Stimulated activated CD4-positive, alpha-beta T cell treated with anti-CD3 and anti-CD28 coated beads, Interleukin-4, amount 100 ng/mL, for 24 hours (primary cell): ENCODE data around the gene ADAM10.

Experiments used
- DNase-seq: peaks from one replicate; pipeline ENCODE4 v3.0.0-alpha.2; 2020

The ADAM10 gene

GRCh38 chr15:58572521-58572920 is 177.0 kb downstream of the ADAM10 start:
- no peak for DNase-seq

- no peak for DNase-seq
Observed at GRCh38 chr15:58571491-58571890, 178.0 kb downstream of the ADAM10 start.

GRCh38 chr15:58569455-58569854 is 180.1 kb downstream of the ADAM10 start:
- DNase-seq = no peak

- no peak for DNase-seq
Observed at GRCh38 chr15:58568157-58568571, 181.3 kb downstream of the ADAM10 start.

- no peak for DNase-seq
Observed at GRCh38 chr15:58566029-58566428, 183.5 kb downstream of the ADAM10 start.

- DNase-seq = no peak
Observed at GRCh38 chr15:58565619-58566018, 183.9 kb downstream of the ADAM10 start.

GRCh38 chr15:58564981-58565380 is 184.5 kb downstream of the ADAM10 start:
- DNase-seq = no peak

GRCh38 chr15:58562135-58562534 is 187.4 kb downstream of the ADAM10 start:
- DNase-seq = no peak

- DNase-seq = no peak
Observed at GRCh38 chr15:58561321-58561720, 188.2 kb downstream of the ADAM10 start.

GRCh38 chr15:58559904-58560588 is 189.5 kb downstream of the ADAM10 start:
- no peak for DNase-seq

- DNase-seq = no peak
Observed at GRCh38 chr15:58558777-58559176, 190.7 kb downstream of the ADAM10 start.

GRCh38 chr15:58556541-58556940 is 193.0 kb downstream of the ADAM10 start:
- DNase-seq = no peak

- no peak for DNase-seq
Observed at GRCh38 chr15:58556028-58556361, 193.5 kb downstream of the ADAM10 start.

GRCh38 chr15:58555162-58556027 is 194.1 kb downstream of the ADAM10 start:
- no peak for DNase-seq

- no peak for DNase-seq
Observed at GRCh38 chr15:58554758-58555157, 194.7 kb downstream of the ADAM10 start.

GRCh38 chr15:58553365-58553918 is 196.1 kb downstream of the ADAM10 start:
- no peak for DNase-seq

GRCh38 chr15:58552505-58553364 is 196.8 kb downstream of the ADAM10 start:
- no peak for DNase-seq

- DNase-seq = no peak
Observed at GRCh38 chr15:58551764-58552504, 197.6 kb downstream of the ADAM10 start.

- DNase-seq = no peak
Observed at GRCh38 chr15:58551084-58551763, 198.3 kb downstream of the ADAM10 start.

- DNase-seq = no peak
Observed at GRCh38 chr15:58549785-58550074, 199.8 kb downstream of the ADAM10 start.

- DNase-seq = no peak
Observed at GRCh38 chr15:58549013-58549784, 200.3 kb downstream of the ADAM10 start.
